GM18508 (cell line): Measurements from ENCODE around the gene LITAFD.
"Not testable (repeated sequence)": the region's sequence is repeated elsewhere in the genome, so short reads cannot be mapped to it uniquely, and the experiment has no call there.

Experiments
- ATAC-seq: cut with Tn5 transposase; IDR thresholded peaks from one replicate; pipeline ENCODE4 v1.9.1; 2021; ENCODE audit warnings: moderate number of reproducible peaks; ENCODE audit not compliant: insufficient read depth, unreplicated experiment

LITAFD gene

DNA sequence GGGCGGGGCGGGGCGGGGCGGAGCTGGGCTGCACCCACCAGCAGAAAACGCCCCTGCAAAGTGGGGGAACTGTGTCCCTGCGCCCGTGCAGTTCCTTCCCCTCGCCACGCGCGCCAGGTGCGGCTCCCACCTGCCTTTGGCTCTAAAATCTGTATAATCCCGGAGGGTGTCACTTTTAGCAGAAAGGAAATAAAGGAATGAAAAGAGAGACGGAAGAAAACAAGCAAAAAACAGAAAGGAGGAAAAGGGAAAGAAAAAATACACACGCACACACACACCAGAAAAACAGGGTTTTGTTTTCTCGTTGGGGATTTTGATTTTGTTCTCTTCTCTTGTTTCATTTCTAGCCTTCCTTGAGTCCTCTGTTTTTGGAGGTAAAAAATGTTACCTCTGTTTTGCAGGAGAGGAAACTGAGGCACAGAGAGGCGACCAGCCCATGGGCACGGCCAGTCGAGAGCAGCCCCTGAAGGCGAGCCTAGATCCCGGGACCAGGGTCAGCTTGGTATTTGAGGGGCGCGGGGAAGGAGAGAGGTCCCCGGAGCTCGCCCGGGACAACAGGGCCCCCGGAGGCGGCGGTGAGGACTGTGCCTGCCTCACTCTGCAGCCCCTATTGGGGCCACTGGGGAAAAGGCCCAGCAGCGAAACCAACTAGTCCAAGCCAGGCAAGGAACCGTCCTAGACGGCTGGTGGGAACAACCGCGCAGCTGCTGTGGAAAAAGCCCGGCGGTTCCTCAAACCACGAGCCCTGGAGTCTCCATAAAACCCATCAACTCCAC, 12.8 kb upstream of the LITAFD start:
- no peak for ATAC-seq

GRCh38 chr16:8869988-8870241, 12.2 kb upstream of the LITAFD start:
- not testable (repeated sequence) for ATAC-seq

GRCh38 chr16:8872071-8872470, 10.1 kb upstream of the LITAFD start:
- ATAC-seq, result no peak

GRCh38 chr16:8872967-8873865, 8.9 kb upstream of the LITAFD start:
- ATAC-seq, result no peak

GRCh38 chr16:8873866-8874195, 8.3 kb upstream of the LITAFD start:
- ATAC-seq, result not testable (repeated sequence)

- ATAC-seq, result no peak
These were observed 7.8 kb upstream of the LITAFD start for GRCh38 chr16:8874388-8874787.

DNA sequence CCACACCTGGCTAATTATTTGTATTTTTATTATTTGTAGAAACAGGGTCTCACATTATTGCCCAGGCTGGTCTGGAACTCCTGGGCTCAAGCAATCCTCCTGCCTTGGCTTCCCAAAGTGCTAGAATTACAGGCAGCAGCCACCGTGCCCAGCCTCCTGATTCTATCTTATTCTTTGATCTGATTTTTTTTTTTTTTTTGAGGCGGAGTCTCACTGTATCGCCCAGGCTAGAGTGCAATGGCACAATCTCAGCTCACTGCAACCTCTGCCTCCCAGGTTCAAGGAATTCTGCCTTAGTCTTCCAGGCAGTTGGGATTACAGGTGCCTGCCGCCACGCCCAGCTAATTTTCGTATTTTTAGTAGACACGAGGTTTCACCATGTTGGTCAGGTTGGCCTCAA, 6.8 kb upstream of the LITAFD start:
- not testable (repeated sequence) for ATAC-seq

GRCh38 chr16:8877894-8878522, 4.1 kb upstream of the LITAFD start:
- no peak for ATAC-seq

- no peak for ATAC-seq
These were observed 3.6 kb upstream of the LITAFD start for GRCh38 chr16:8878523-8878911.

- no peak for ATAC-seq
These were observed 1.2 kb upstream of the LITAFD start for GRCh38 chr16:8880839-8881510.

- ATAC-seq, result no peak
These were observed 700 bp downstream of the LITAFD start for GRCh38 chr16:8882725-8883377.

- ATAC-seq, result no peak
These were observed 3.8 kb downstream of the LITAFD start for GRCh38 chr16:8885674-8886592.

DNA sequence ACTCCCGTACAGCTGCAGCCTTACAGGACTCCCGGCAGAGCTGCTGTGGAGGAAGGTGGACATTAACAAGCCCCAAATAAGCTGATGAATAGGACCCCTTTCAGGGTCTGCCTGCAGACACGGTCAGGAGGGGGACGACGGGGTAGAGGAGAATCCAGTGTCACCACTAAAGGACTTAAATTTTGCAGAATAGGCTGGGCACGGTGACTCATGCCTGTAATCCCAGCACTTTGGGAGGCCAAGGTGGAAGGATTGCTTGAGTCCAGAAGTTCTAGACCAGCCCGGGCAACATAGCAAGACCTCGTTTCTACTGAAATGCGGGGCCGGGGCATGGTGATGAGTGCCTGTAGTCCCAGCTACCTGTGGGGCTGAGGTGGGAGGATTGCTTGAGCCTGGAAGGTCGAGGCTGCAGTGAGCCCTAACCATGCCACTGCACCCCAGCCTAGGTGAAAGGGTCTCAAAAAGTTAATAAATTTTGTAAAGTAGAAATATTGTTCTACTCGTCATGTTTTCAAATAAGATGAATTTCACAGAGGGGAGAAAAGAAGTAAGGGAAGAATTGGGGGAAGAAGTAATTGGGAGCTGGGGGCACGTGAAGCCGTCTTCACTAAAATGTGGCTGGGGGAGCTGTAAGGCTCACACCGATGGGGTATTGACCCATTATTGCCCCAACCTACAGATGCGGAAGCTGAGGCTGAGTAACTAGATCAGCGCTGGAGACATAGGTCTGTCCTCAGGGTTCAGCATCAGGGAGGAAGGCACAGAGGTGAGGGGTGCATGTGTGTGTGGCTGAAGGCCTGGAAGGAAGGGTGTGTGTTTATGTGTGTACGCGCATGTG, 4.7 kb downstream of the LITAFD start:
- ATAC-seq, result no peak

- no peak for ATAC-seq
These were observed 5.2 kb downstream of the LITAFD start for GRCh38 chr16:8887431-8887765.

DNA sequence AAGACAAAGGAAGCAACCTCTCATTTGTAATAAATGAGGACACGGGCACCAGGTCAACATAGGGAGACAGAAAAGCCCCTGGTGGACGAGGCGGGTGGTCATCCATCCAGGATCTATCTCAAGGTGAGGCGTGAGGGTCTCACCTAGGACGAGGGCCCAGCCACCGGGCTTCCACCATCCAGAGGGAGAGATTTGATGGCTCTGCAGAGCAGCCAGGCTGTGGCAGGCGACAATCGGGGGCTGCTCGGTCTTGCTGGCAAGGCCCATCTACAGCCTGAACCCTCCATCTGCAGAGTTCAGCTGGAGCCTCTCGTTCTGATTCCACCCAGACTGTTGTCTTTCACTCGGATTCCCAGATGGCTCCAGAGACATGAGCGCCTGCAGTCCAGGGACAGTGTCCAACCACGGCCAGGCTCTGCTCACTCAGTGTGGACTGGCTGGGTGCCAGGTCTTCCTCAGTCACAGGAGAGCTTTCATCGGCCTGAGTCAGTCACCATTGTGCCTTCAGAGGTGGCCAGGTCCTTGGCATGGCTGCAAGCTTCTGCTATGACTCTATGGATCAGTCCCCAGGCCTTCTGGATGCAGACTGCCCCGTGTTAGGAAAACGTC, 5.9 kb downstream of the LITAFD start:
- ATAC-seq, result no peak

DNA sequence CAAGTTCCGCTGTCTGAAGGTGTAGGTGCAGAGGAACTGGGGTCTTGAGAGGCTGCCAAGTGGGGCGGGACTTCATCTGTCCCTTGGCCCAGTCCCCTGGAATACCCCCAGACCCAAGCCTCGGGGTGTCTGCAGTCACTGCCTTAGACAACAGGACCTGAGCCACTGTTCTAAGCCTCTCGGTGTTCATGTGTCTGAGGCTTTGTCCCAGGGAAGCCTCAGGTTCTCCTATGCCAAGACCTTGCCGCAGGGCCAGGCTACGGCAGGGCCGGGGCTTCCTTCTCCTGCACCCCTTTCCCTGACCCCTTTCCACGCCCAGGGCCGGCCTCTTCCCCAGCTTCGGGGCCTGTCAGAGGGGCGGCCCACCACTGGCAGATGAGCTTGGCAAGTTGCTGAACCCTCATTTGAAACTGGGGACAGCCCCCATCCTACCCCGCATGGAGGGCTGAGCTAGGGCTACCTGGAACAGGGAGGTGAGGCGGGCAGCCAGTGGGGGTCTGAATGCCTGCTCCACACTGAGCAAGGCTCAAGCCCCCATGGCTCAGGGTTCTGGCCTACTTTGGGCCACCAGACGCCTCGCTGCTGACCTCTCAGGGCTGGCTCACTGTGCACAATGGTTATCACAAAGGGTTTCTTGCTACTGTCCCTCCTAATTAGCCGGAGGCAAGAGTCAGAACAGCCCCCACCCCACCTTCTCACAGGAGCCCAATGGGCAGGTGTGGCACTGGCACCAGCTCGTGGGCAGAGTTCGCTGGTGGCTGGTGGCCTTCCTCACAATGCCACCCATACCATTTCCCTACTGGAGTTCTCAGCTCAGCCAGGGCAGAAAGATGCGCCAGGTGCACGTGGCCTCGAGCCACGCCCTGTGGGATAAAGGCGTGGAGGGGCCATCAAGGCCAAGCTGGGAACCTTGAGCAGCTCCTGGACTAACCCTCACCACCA, 7.1 kb downstream of the LITAFD start:
- ATAC-seq, result no peak

DNA sequence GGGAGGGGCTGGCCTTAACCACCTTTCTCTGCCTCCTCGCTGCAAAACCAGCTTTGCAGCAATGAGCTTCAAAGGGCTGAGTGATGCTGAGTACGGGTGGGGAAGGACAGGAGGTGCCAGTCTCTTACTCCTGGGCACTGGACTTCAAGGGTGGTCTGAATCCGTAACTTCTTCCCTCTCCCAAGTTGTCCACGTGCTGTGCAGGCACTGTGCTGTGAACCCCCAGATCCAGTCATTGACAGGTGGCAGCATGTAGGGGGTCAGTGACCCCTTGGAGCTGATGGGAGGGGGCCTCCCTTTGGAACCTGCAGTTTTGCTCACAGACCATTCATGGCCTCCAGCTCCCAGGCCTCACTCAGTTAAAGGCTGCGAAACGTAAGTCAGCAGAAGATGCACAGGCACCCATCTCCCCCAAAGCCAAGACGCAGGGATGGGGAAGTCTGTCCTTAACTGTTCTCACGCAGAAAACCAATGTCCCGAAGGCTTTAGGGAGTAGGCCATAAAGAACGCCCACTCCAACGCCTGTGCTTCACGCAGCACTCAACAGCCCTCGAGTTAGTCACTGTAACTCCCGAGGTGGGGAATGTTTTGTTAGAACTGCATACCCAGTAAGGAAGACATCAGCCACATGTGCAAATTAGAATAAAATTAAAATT, 7.9 kb downstream of the LITAFD start:
- no peak for ATAC-seq
